ENCODE measurements around the gene TIMP2.

DNA sequence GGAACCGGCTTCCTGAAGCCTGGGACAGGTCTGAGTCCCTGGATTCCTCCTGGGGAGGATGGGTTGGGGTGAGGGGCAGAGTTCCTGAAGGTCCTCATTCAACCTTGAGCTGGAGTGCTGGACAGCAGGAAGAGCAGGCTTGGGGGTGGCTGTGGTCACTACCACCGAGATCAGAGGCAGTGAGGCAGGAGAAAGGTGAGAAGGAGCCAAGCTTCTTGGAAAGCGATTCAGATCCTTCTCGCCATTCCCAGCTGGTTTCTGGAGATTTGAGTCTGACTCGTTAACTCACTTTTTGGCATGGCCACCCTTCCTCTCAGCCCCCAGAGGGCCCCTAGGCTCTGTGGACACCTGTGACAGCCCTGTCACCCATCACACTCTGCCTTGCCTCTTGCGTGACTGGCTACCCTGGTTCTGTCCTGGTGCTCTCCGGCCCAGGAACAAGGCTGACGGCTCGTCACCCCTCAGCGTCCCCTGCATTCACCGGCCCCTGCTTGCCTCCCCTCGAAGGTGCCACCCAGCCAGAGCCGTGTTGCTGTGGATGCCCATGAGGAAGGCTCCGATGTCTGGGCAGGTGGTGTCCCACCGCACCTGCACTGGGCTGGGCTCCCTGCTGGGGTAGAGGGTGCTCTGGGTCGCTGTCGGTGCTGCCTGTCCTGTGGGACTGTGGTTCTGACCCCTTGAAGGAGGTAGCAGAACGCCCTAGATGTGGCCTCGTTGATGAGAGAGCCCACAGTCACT is 9.7 kb upstream of the TIMP2 start:
- TF ChIP-seq GATA3 (IDR thresholded peaks at IDR 0.05; ENCODE audit: low read depth, low read length) (no peak), GATA2 (IDR thresholded peaks at IDR 0.05; ENCODE audit: low read depth, low read length) (no peak)
